ENCODE data around the gene CRNN. TPM values are rescaled to one million over a fixed set of nuclear protein-coding genes. Genes with fewer than 3 reads are reported as not detected.

The CRNN gene
- total RNA-seq, 1 experiment from 2014 or later, result not detected

DNA sequence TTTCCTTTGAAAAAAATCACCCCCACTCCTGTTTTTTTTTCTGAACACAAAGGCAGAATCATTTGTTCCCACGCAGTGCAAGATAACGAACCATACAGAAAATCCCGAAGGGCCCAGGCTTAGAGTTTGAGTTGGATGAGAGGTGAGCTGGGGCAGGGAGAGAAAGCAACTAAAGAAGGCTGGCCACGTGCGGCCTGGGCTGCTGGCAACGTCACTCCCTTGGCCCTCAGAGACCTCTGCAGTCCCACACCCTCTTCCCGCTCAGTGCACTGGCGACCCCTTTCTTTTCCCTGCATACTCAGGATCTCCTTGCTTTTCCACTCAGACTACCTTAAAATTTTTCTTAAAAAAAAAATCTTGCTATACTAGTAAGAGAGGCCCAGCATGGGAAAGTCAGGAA is 28.2 kb upstream of the CRNN start:
- Histone ChIP-seq H3K9me2 (ENCODE audit: insufficient read depth) (no peaks in the 10 kb centered on the region), H3K4me3 (no peak overlapping the region), H3K27ac (no peak overlapping the region), H2AFZ (no peak overlapping the region), H4K20me1 (ENCODE audit: insufficient read depth) (no peaks in the 10 kb centered on the region; the same call in 1 of the 2 replicates), H3K27me3 (ENCODE audit: insufficient read depth, low read depth) (peaks cover 26% of the 10 kb centered on the region), H3K36me3 (ENCODE audit: low read depth) (no peaks in the 10 kb centered on the region), H3K4me1 (replicated peaks; ENCODE audit: insufficient read depth) (no peaks in the 10 kb centered on the region), H3F3A (ENCODE audit: insufficient read depth, low read depth) (no peaks in the 10 kb centered on the region), H3K4me2 (no peak overlapping the region), H3K79me2 (ENCODE audit: low read depth) (no peaks in the 10 kb centered on the region), H3K9me3 (ENCODE audit: insufficient read depth, low read depth) (no peaks in the 10 kb centered on the region)
- TF ChIP-seq EZH2 (IDR thresholded peaks at IDR 0.05; ENCODE audit: low read depth), result no peak
- TF ChIP-seq, protein P1, sequence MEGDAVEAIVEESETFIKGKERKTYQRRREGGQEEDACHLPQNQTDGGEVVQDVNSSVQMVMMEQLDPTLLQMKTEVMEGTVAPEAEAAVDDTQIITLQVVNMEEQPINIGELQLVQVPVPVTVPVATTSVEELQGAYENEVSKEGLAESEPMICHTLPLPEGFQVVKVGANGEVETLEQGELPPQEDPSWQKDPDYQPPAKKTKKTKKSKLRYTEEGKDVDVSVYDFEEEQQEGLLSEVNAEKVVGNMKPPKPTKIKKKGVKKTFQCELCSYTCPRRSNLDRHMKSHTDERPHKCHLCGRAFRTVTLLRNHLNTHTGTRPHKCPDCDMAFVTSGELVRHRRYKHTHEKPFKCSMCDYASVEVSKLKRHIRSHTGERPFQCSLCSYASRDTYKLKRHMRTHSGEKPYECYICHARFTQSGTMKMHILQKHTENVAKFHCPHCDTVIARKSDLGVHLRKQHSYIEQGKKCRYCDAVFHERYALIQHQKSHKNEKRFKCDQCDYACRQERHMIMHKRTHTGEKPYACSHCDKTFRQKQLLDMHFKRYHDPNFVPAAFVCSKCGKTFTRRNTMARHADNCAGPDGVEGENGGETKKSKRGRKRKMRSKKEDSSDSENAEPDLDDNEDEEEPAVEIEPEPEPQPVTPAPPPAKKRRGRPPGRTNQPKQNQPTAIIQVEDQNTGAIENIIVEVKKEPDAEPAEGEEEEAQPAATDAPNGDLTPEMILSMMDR (conservative IDR thresholded peaks at IDR 0.05), result no peak
- ChIA-PET POLR2A (ENCODE audit: unreplicated experiment) (no interaction called here), CTCF (no interaction called here)
- DNase-seq, result no peak
- BruUV-seq (replicated peaks), result no TSS peak
- intact Hi-C loops (cut with micrococcal nuclease; ENCODE audit: unreplicated experiment), result loop anchor here (5.0 kb wide), 1 partner anchor 95 kb away; no protein-coding TSS in a partner anchor

GRCh38 chr1:152441756-152442155 is 27.7 kb upstream of the CRNN start:
- no peak overlapping the region for H3K27ac ChIP-seq
- H2AFZ ChIP-seq, result no peak overlapping the region
- intact Hi-C loops (cut with micrococcal nuclease; ENCODE audit: unreplicated experiment), result loop anchor here (1.0 to 5.0 kb wide), 4 partner anchors 94 to 389 kb away; no protein-coding TSS in a partner anchor
- no peaks in the 10 kb centered on the region; the same call in 1 of the 2 replicates for H4K20me1 ChIP-seq (ENCODE audit: insufficient read depth)
- ChIA-PET POLR2A (ENCODE audit: unreplicated experiment) (no interaction called here), CTCF (no interaction called here)
- no peaks in the 10 kb centered on the region for H3F3A ChIP-seq (ENCODE audit: insufficient read depth, low read depth)
- no peaks in the 10 kb centered on the region for H3K9me3 ChIP-seq (ENCODE audit: insufficient read depth, low read depth)
- no peaks in the 10 kb centered on the region for H3K79me2 ChIP-seq (ENCODE audit: low read depth)
- H3K4me2 ChIP-seq, result no peak overlapping the region
- H3K36me3 ChIP-seq (ENCODE audit: low read depth), result no peaks in the 10 kb centered on the region
- H3K9me2 ChIP-seq (ENCODE audit: insufficient read depth), result no peaks in the 10 kb centered on the region
- DNase-seq, result no peak
- H3K27me3 ChIP-seq (ENCODE audit: insufficient read depth, low read depth), result peaks cover 26% of the 10 kb centered on the region
- H3K4me3 ChIP-seq, result no peak overlapping the region
- H3K4me1 ChIP-seq (replicated peaks; ENCODE audit: insufficient read depth), result no peaks in the 10 kb centered on the region
- TF ChIP-seq, protein P1 (conservative IDR thresholded peaks at IDR 0.05), result no peak
- TF ChIP-seq EZH2 (IDR thresholded peaks at IDR 0.05; ENCODE audit: low read depth), result no peak
- BruUV-seq (replicated peaks), result no TSS peak

DNA sequence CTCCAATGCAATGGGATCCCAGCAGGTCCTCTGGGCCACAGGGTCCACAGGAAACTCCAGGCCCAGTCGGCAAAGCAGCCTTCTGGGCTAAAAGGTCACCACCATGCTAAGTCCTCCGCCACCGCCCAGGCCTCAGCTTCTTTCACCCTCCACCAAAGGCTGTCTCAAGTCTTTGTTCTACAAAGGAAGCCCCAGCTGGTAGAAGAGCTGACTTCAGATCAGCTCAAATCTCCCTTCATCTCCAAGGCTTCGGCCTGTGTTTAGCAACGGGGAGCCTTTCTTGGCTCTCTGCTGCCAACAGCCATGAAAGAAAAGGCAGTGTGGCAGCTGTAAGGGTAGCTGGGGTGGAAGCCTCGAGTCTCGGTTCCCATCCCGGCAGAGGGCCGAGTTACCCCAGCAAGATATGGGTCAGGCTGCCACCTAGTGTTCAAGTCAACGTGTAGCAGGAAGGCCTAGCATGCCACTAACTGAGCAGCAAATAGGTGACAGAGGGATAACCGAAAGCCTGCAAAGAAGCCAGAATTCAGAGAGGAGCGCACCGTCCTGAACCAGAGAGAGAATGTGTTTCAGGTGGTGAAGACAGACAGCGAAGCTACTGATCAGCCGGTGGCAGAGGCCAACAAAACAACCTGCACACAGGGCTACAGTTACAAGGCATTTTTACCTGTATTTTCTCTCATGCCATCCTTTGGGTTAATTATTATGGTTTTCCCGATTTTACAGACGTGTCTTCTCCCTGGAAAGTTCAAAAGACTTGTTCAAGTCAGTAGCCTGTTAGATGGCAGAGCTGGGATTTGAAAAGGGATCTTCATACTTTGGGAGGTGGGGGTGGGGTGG is 26.8 kb upstream of the CRNN start:
- Histone ChIP-seq H3K9me2 (ENCODE audit: insufficient read depth) (no peaks in the 10 kb centered on the region), H3K9me3 (ENCODE audit: insufficient read depth, low read depth) (no peaks in the 10 kb centered on the region), H3K4me2 (no peak overlapping the region), H3K79me2 (ENCODE audit: low read depth) (no peaks in the 10 kb centered on the region), H4K20me1 (ENCODE audit: insufficient read depth) (no peaks in the 10 kb centered on the region; the same call in 1 of the 2 replicates), H3K4me1 (replicated peaks; ENCODE audit: insufficient read depth) (no peaks in the 10 kb centered on the region), H3K4me3 (no peak overlapping the region), H3F3A (ENCODE audit: insufficient read depth, low read depth) (no peaks in the 10 kb centered on the region), H3K27me3 (ENCODE audit: insufficient read depth, low read depth) (peaks cover 30% of the 10 kb centered on the region), H3K36me3 (ENCODE audit: low read depth) (no peaks in the 10 kb centered on the region), H2AFZ (no peak overlapping the region), H3K27ac (no peak overlapping the region)
- POLR2A ChIA-PET (ENCODE audit: unreplicated experiment), result interaction anchor here (0.5 kb wide), 1 partner anchor 98 kb away, joined by 14 read pairs; no protein-coding TSS in a partner anchor
- no peak for TF ChIP-seq EZH2 (IDR thresholded peaks at IDR 0.05; ENCODE audit: low read depth)
- TF ChIP-seq, protein P1 (conservative IDR thresholded peaks at IDR 0.05), result peak; percentile 87
- no TSS peak for BruUV-seq (replicated peaks)
- intact Hi-C loops (cut with micrococcal nuclease; ENCODE audit: unreplicated experiment), result loop anchor here (1.0 to 5.0 kb wide), 4 partner anchors 94 to 388 kb away; no protein-coding TSS in a partner anchor
- peak in 1 of 2 experiments; percentile 55 for DNase-seq
- CTCF ChIA-PET, result interaction anchor here (1.2 kb wide), 1 partner anchor 18 kb away, joined by 4 read pairs; no protein-coding TSS in a partner anchor
